Central memory CD8-positive, alpha-beta T cell (primary cell): ENCODE results near the gene TUB.
A peak's percentile ranks its signal among the peaks of the same experiment; 100 is the strongest.

Experiments
- ATAC-seq: fragments of 150-1000 bp; cut with Tn5 transposase; replicated peaks from 2 replicates; pipeline ENCODE4 v1.10.0; 2022; ENCODE audit warnings: mild to moderate bottlenecking, moderate FRiP score, moderate number of reproducible peaks; ENCODE audit not compliant: poor library complexity, severe bottlenecking; ENCODE audit errors: extremely low read depth
- DNase-seq, 2 donors: peaks; one replicate each; pipeline ENCODE4 v3.0.0; 2021; ENCODE audit warnings: low spot score in 2 of 2
- H3K27ac Mint-ChIP-seq: one replicate; pipeline ENCODE4 v1.8.0; 2022; ENCODE audit warnings: low read depth, mild to moderate bottlenecking, moderate library complexity, mixed read lengths
- H3K27me3 Mint-ChIP-seq: one replicate; pipeline ENCODE4 v1.8.0; 2022; ENCODE audit warnings: mixed read lengths
- H3K36me3 Mint-ChIP-seq: one replicate; pipeline ENCODE4 v1.8.0; 2022; ENCODE audit warnings: mild to moderate bottlenecking, moderate library complexity, mixed read lengths; ENCODE audit not compliant: insufficient read depth
- H3K4me1 Mint-ChIP-seq: one replicate; pipeline ENCODE4 v1.8.0; 2022; ENCODE audit warnings: mixed read lengths
- H3K4me3 Mint-ChIP-seq: one replicate; pipeline ENCODE4 v1.8.0; 2022; ENCODE audit warnings: mild to moderate bottlenecking, moderate library complexity, mixed read lengths
- H3K9me3 Mint-ChIP-seq: one replicate; pipeline ENCODE4 v1.8.0; 2022; ENCODE audit warnings: mixed read lengths

The TUB gene

DNA sequence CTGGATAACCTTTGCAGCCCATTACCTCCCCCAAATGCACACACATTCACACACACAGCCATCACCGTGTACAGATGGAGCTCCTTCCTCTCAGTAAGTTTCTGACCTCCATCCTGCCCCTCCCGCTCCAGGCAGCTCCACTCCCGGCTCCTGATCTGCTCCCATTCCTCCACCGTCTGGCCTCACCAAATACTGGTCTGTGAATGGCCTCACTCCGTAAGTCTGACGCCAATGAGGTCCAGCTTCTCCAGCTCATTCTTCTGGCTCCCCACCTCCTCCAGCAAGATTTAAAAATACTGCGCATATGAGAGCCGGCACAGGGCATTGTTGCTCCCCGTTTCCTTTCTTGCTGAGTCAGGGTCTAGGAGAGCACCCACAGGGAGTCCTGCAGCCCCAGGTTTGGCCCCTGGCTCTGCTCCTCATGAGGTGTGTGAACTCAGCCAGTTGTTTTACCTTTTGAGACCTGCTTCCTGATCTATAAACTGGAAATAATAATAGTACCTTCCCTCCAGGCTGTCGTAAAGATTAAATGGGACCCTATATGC lies 14.0 kb upstream of the TUB start:
- no peaks in the 10 kb centered on the region for H3K9me3 Mint-ChIP-seq
- H3K27me3 Mint-ChIP-seq = peaks cover 41% of the 10 kb centered on the region
- DNase-seq (no peak), ATAC-seq (no peak)
- H3K4me3 Mint-ChIP-seq = no peak overlapping the region
- H3K27ac Mint-ChIP-seq = no peak overlapping the region
- H3K36me3 Mint-ChIP-seq = no peaks in the 10 kb centered on the region
- no peaks in the 10 kb centered on the region for H3K4me1 Mint-ChIP-seq

DNA sequence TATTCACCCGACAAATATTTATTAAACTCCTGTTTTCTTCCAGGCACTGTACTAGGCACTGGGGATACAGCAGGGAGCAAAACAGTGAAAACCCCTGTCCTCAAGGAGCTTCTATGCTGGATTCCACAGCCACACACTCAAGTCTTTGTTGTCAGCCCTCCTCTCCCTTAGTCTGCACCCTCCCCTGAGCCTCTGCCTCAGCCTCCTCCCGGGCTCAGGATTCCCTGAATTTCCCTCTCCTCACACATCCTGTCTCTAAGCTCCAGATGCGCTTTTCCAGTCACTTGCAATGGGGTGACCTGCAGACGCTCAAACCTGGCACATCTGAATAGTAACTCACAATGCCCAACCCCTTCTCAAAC lies 13.5 kb upstream of the TUB start:
- Mint-ChIP-seq H3K27me3 (peaks cover 41% of the 10 kb centered on the region), H3K36me3 (no peaks in the 10 kb centered on the region), H3K4me3 (no peak overlapping the region), H3K9me3 (no peaks in the 10 kb centered on the region), H3K4me1 (no peaks in the 10 kb centered on the region), H3K27ac (no peak overlapping the region)
- DNase-seq (no peak), ATAC-seq (no peak)

DNA sequence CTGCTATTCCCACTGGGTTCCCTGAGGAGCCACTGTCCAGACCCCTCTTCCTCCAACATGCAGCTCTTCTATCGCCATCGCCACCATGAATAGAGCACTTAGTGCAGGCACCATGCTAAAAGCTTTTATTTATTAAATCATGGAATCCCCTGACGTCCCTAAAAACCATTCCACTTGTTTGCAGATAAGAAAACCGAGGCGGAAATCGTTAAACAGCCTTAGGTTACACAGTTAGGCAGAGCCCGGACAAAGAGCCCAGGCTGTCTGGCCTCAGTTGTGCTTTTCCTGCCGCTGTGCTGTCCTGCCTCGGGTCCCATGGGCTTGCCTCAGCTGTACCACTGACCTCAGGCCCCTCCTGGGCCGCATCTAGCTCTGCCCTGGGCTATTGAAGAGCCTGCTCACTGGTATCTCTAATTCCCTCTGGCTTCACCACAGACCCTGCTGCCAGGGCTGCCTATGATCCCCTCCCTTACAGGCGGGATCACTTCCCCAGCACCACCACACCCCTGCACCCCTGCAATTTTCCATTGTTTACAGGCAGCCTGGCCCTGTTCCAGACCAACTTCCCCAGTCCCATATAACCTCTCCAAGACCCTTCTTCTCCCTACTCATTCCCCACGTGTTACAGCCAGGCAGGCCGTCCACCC lies 13.0 kb upstream of the TUB start:
- Mint-ChIP-seq H3K36me3 (no peaks in the 10 kb centered on the region), H3K27me3 (peaks cover 42% of the 10 kb centered on the region), H3K27ac (no peak overlapping the region), H3K4me1 (no peaks in the 10 kb centered on the region), H3K9me3 (no peaks in the 10 kb centered on the region), H3K4me3 (no peak overlapping the region)
- no peak for ATAC-seq
- DNase-seq = no peak

DNA sequence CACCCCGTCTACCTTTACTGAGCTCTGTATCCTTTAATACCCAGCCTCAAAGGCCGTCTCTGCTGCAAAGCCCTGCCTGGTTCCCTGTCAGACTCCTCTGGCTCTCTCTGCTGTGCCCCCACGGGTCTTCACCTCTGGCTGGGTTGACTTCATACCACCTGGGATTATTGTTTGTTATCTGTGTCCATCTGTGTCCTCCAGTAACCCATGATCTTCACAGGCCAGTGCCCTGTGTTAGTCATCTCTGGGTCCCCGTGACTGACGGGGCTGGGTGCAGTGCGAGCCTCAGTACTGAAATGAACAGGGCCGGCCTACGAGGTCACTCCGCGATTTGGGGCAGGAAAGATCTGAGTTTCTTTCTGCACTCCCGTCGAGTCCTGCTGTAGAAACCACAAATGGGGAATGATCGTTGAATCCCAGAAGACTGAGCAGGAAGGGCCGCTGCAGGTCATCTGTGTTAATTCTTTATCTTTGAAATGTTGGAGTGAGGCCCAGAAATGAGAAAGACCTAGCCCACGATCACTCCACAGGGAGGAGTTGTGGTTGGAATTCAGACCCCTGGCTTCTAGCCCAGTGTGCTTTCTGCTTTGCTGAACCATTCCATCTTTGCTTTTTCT lies 12.3 kb upstream of the TUB start:
- H3K9me3 Mint-ChIP-seq = no peaks in the 10 kb centered on the region
- no peak for ATAC-seq
- peaks cover 49% of the 10 kb centered on the region for H3K27me3 Mint-ChIP-seq
- no peaks in the 10 kb centered on the region for H3K36me3 Mint-ChIP-seq
- no peak overlapping the region for H3K4me3 Mint-ChIP-seq
- peaks cover under 1% of the 10 kb centered on the region for H3K4me1 Mint-ChIP-seq
- no peak for DNase-seq
- H3K27ac Mint-ChIP-seq = no peak overlapping the region

DNA sequence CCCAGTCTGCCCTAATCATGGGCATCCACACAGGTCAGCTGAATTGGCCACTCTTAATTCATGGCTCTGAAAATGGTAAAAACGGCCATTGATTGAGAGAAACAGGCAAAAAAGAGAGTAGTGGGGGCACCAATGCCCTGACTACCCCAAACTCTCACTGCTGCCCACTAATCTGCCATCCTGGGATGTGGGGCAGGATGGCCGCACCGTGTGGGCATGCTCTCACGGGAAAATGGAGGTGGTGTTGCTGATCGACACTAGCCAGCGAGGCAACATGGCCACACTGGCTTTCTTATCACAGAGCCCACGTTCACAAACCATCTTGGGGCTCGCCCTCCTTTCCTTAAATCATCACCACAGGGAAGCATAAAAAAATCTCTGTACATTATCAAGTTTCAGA lies 11.2 kb upstream of the TUB start:
- ATAC-seq = no peak
- DNase-seq = no peak
- H3K36me3 Mint-ChIP-seq = no peaks in the 10 kb centered on the region
- no peak overlapping the region for H3K27ac Mint-ChIP-seq
- peaks cover 6% of the 10 kb centered on the region for H3K4me1 Mint-ChIP-seq
- H3K4me3 Mint-ChIP-seq = no peak overlapping the region
- H3K27me3 Mint-ChIP-seq = peaks cover 56% of the 10 kb centered on the region
- no peaks in the 10 kb centered on the region for H3K9me3 Mint-ChIP-seq

DNA sequence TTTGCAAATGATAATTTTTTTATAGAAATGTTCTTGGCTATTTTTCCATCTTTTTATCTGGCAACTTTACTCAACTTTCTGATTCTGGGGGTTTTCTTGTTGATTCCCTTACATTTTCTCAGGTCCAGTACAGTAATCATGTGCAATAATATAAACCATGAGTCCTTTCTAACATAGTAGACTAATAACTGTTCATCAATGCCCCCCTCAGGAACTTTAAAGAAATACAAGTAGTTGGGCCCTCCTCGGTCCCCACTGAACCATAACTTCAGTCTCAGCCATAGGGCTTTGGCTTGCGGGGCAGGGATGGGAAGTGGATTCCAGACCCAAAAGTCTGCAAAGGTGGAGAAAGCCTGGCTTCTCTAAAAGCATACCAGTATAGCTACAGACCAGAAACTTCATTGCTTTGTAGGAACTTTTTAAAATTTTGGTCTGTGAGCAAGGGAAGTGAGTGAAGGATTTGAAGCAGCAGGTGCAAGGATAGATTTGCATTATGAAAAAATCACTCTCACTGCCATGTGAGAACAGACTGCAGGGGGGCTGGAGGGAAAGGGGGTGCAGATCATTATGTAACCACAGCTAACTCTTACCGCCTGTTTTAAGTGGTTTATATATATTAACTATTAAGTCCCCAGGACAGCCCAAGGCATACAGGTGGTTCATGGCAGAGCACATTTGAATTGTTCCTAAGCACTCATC lies 10.4 kb upstream of the TUB start:
- Mint-ChIP-seq H3K9me3 (no peaks in the 10 kb centered on the region), H3K27me3 (peaks cover 56% of the 10 kb centered on the region), H3K4me1 (peaks cover 6% of the 10 kb centered on the region), H3K36me3 (no peaks in the 10 kb centered on the region), H3K27ac (no peak overlapping the region), H3K4me3 (no peak overlapping the region)
- ATAC-seq (no peak), DNase-seq (no peak)

DNA sequence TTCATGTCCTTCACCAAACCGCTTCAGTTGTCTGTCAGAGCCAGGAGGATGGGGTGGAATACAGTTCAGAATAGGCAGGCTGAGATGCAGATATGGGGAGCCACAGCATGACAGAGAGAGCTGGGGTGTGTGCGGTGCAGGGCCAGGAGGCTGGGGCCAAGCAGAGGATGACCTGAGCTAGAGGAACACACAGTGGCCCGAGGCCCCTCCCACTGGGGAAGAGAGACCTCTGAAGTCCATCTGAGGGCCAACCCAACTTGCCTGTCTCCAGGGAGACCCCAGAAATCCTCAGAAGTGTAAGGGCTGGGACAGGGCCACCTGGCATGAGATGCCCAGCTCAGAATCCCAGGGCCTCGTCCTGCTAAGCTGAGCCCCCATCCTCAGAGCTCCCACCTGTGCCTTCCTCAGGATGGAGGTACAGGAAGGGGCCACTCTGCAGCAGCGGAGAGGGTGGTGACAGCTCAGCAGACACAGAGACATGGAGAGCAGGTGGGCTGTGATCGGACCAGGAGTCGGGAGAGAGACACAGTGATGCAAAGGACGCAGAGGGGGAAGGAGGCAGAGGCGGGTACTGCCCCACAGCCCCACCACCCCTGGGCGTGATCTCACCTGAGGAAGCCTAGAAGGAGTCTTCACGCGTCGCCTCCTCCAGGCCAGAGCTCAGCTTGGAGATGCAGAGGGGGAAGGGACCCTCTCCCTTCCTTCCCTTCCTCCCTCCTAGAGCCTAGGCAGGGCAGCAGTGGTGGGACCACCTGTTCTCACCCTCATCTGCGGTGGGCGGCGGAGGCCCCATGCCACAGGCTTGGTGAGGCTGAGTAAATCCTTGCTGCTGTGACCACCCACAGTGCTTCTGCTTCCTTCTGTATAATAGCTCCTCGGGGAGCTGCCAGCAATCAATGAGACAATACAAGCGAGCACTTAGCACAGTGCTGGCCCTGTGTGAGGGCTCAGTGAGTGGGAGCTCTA lies 9.1 kb upstream of the TUB start:
- peaks cover 56% of the 10 kb centered on the region for H3K27me3 Mint-ChIP-seq
- H3K4me3 Mint-ChIP-seq = no peak overlapping the region
- H3K9me3 Mint-ChIP-seq = no peaks in the 10 kb centered on the region
- peaks cover 6% of the 10 kb centered on the region for H3K4me1 Mint-ChIP-seq
- no peak for ATAC-seq
- DNase-seq = no peak
- no peaks in the 10 kb centered on the region for H3K36me3 Mint-ChIP-seq
- H3K27ac Mint-ChIP-seq = no peak overlapping the region

DNA sequence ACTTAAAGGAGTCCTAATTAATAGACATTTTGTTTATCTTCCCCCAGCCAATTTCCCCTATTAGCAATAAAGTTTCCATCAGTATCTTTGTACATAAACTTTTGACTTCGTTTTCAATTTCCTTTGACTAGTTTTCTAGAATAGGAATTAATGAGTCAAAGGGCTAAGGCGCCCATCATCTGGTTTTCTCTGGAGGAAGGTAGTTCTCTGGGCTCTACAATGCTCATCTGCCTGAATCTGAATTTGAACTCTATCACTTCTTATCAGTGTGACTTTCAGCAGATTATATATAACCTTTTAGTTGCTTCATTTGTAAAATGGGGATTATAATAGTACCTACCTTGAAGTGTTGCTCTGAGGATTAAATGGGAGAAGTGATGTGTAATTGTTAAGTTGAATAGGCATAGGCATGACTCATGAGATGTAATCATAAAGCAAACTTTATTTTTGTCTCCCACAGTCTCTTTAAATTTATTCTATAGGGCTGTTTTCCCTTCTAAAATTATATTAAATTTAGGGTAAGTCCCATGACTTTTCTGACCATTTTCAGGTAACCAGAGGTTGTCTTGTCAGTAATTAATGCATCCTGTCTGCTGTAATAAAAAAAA lies 5.8 kb upstream of the TUB start:
- no peak overlapping the region for H3K4me3 Mint-ChIP-seq
- H3K27ac Mint-ChIP-seq = no peak overlapping the region
- H3K27me3 Mint-ChIP-seq = peaks cover 43% of the 10 kb centered on the region
- H3K9me3 Mint-ChIP-seq = no peaks in the 10 kb centered on the region
- no peak for DNase-seq
- H3K36me3 Mint-ChIP-seq = no peaks in the 10 kb centered on the region
- H3K4me1 Mint-ChIP-seq = peaks cover 6% of the 10 kb centered on the region
- no peak for ATAC-seq

DNA sequence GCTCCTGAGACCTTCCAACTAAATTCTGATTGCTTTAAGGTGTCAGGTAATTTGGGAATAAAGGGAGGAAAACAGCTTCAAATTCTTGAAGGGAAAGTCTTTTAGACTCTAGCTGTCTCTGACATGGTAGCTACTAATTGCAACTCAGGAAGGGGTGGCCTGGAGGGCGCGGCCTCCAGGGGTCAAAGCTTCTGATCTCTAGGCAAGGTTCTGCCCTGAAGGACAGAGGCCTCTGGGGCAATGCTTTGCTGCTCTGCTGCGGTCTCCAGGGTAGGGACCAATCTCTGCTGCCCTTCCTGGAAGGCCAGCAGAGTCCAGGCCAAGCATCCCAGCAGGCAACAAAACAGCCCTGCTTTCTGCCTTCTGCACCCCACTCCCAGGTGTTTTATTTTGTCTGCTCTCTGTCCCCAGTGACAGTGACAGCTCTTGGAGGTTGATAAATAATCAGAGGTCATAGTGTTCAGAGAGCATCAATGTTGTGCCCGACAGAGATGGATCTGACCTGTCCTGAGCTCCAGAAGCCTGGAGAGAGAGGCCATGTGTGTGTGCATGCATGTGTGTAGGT lies 1.8 kb upstream of the TUB start:
- H3K4me3 Mint-ChIP-seq = no peak overlapping the region
- H3K36me3 Mint-ChIP-seq = no peaks in the 10 kb centered on the region
- no peak for ATAC-seq
- no peak for DNase-seq
- H3K27ac Mint-ChIP-seq = no peak overlapping the region
- peaks cover under 1% of the 10 kb centered on the region for H3K4me1 Mint-ChIP-seq
- peaks cover 53% of the 10 kb centered on the region for H3K27me3 Mint-ChIP-seq
- no peaks in the 10 kb centered on the region for H3K9me3 Mint-ChIP-seq

DNA sequence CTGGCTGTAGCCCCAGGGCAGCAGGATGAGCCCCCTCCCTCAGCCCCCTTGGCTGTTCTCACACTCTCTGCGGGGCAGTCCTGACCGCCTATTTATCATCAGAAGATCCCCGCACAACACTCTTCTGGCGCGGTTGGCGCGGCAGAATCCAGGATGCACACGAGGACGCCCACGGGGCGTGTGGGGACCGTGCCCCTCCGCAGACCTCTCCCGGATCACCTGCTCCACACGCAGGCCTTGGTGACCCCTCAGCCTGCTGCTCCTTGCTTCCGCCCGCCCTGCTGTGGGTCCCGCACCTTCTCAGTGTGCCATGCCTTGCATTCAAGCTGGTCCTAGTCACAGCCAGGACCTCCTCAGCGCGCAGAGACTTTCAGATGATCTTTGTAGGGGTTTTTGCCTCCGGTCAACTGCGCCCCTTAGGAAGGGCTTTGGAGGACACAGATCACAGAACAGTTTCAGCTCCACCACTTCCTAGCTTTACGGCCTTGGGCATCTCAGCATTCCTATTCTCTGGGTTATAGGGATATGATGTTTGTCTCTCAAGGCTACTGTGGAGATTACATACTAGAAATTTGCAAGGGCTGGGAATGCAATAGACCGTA lies 841 bp upstream of the TUB start:
- no peak for ATAC-seq
- H3K4me1 Mint-ChIP-seq = no peaks in the 10 kb centered on the region

DNA sequence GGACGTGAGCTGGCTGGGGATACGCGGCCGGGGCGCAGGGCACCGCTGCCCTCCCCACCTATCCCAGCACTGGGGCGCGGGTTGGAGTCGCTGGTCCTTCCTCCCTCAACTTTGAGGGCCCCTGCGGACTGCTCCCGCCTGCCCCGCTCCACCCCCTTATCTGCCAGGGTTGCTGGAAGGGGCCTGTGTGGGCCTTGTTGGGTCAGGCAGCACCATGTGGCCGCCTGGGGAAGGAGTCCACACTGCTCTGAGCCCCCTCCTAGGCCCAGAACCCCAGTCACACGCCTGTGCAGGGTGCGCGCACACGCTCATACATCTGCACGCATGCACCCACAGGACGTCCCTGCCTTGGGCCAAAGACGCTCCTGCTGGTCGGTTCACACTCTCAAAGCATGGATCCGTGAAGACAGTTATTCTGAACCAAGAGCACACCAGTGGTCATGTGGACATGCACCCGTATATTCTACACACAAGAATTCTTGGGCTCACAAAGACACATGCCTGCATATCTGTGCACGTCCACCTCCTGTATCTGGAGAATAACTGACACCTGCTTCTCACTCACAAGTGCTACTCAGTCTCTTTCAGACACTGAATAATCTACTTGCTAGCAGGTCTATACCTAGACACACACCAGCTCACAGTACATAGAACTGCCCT lies 710 bp downstream of the TUB start:
- Mint-ChIP-seq H3K4me3 (peak overlapping the region; percentile 43), H3K27me3 (peaks cover 75% of the 10 kb centered on the region), H3K4me1 (peaks cover 3% of the 10 kb centered on the region), H3K36me3 (no peaks in the 10 kb centered on the region), H3K27ac (no peak overlapping the region), H3K9me3 (no peaks in the 10 kb centered on the region)
- DNase-seq (no peak), ATAC-seq (no peak)

More for the DNA sequence above, 841 bp upstream of the TUB start:
- Mint-ChIP-seq H3K27ac (no peak overlapping the region), H3K9me3 (no peaks in the 10 kb centered on the region), H3K36me3 (no peaks in the 10 kb centered on the region), H3K27me3 (peaks cover 60% of the 10 kb centered on the region), H3K4me3 (peak overlapping the region; percentile 60)
- DNase-seq = no peak
